ENCODE data around the gene SLC7A5.
"Not testable (repeated sequence)": the region's sequence is repeated elsewhere in the genome, so short reads cannot be mapped to it uniquely, and the experiment has no call there.

SLC7A5 gene

DNA sequence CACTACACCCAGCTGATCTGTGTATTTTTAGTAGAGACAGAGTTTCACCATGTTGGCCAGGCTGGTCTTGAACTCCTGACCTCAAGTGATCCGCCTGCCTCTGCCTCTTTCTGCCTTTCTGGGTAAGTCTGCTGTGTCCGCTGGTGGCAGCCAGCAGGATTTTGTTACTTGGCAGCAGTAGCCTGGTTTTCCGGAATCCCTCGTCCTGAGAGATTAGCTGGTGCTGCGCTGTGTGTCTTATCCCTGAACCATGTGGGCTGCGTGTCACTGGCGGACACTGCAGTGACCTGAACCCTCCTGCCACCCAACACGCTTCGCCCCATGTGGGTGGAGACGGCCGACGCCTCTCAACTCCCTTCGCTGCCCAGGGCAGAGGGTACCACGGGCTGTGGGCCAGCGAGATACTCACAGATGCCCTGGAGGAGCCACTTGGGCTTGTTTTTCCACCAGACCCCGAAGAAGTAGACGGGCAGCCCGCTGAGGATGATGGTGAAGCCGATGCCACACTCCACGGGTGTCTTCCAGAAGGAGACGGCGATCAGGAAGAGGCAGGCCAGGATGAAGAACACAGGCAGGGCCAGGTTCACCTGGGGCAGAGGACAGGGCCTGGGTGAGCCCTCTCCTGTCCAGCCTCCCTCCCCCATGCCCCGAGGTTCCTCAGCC, 35.2 kb downstream of the SLC7A5 start:
- DNase-seq (ENCODE audit: low read depth in 2 of 2), result no peak

DNA sequence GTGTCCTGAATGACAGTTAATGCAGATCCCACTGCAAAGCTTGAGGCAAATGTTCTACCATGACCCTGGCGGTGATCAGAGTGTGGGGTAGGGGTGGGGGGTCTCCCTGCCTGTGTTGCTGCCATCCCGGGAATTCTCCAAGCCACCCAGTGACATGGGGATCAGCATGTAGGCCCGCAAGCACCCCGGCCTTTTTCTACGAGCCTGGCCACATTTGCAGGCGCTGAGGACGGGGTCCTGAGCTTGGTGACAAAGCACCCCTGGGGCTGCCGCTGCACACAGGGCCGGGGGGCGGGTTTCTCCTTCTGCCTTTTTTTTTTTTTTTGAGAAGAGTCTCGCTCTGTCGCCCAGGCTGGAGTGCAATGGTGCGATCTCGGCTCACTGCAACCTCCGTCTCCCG, 35.8 kb downstream of the SLC7A5 start:
- DNase-seq (ENCODE audit: low read depth in 2 of 2), result no peak

DNA sequence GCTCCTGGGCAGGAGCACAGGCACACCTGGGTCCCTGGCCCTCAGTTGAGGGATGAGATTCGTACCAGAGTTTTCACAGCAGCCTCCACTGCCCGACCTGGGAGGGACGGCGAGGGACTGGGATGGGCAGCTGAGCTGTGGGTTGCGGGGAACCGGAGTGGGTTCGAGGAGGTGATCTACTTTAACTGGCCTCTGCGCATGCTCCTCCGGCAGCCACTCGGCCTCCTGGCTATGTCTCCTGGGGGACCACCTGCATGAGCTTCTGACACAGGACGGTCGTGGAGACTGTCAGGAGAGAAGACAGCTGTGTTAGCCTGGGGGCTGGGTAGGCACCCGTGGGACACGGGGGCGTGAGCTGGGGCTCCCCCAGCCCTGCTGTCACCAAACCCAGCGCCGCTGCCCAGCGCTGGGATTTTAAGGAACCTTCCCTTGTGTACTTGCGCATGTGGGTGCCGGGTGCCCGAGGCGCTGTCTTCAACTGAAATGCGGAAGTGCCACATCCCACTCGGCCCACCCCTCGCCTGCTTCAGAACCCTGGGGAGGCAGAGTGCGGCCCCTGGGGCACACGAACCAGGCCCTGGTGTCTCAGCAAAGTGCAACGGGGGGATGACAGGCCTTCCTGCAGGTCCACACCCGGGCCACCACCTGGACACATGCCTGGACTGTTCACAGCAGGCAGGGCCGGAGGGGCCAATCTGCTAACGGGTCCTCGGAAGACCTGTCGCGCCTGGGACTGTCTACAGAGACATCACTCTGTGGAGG, 36.4 kb downstream of the SLC7A5 start:
- DNase-seq (ENCODE audit: low read depth in 2 of 2), result no peak

DNA sequence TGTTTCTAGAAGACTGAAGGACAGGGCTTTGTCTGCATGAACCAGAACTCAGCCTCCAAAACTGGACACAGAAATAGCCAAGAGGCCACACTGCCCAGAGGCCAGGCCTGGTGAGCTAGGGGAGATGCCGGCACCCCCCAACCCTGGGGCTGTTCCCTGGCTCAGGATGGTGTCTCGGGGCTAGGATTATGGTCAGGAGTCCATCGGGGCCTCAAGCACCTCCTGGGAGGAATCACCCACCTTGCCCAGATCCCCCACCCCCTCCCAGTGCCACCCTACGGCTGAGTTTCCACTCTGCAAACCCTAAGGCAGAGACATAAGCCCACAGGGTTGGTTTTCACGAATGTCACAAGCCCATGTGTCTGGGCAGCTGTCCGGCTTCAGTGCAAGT, 37.2 kb downstream of the SLC7A5 start:
- DNase-seq (ENCODE audit: low read depth in 2 of 2), result no peak

DNA sequence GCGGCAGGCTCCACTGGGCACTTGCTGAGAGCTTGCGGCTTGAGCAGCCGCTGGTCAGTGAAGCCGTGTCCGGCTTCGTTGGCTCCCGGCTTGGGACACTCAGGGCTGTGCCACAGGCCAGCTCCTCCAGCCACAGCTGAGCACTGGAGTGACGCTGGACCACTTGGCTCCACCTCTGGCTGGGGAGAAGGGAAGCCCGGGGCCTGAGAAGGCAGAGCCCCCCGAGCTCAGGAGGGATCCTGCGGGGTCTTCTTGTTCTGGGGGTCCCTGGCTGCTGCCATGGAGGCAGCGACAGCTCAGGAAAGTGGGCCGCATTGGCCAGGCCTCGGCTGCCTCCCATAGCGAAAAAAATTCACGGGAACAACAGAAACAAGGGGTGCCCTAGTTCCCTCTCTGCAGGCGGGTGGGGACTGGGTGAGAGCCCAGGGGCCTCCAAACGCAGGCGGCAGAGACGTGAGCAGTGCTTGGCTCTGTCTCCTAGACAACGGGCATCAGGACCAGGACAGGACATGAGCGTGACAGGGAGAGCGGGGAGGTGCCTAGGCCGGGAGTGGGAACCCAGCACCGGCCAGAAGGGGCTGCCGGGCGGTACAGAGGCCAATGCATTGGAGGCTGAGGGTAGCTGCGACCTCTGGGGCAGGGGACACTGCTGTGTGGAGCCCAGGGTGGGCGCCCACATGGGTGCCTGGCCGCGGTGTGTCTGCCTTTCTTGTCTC, 37.7 kb downstream of the SLC7A5 start:
- DNase-seq (ENCODE audit: low read depth in 2 of 2), result no peak

DNA sequence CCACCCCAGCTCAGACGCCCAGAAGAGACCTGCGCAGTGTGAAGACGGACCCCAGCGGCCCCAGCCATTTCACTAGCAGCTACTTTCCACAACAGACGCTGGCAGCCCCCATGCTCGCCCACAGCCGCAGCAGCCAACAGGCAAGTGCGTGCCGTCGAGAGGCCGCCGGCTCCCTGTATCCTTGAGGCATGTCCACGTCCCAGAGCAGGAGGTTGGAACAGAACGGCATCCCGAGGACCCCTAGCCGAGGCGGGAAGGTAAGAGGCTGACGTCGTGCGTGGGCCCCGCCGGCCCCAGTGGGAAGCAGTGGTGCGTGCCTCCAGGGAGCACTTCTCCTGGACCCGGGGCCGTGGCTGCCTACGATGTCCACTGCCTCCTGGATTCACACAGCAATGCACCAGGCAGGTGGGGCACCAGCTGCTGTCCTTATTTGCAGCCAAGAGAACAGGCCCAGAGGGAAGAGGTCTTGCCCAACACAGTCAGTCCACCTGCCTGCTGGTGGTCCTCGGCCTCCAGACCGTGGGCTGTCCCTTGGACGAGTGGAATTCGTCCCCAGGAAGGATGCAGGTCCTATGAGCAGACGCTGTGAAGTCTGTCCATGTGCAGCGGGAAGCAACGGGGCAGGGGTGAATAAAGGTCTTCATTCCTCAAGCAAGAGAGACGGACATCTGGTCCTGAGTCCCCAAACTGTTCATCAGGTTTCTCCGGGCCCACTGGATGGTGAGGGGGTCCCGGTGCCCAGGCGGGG, 38.5 kb downstream of the SLC7A5 start:
- DNase-seq (ENCODE audit: low read depth in 2 of 2), result no peak

DNA sequence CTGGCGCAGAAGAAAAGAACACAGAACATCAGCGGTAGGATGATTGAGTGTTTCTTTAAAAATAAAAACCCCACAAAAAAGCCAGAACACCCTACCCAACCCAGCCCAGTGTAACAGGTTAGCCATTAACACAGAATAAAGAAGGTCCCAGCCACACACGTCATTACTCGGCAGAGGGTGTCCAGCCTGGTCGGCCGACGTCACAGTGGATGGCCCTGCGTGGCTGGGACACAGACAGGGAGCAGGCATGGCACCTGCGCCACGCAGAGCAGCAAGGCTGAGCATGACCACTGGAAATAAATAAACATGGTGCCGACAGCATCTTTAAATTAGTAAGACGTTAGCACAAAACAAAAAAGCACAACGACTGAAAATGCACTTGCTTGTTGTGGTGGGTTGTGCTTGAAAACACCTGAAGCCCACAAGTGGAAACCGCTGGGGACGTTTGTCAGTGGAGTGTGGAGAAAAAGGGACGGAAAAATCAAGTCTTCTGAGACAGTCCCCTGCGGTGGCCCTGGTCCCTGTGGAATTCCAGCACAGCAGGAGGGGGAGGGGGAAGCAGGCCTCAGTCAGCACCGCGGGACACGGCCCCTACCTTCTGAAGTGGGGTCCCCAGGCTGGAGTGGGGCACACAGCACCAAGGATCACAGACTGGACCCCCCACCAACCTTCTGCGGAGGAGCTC, 39.2 kb downstream of the SLC7A5 start:
- no peak for DNase-seq (ENCODE audit: low read depth in 2 of 2)

DNA sequence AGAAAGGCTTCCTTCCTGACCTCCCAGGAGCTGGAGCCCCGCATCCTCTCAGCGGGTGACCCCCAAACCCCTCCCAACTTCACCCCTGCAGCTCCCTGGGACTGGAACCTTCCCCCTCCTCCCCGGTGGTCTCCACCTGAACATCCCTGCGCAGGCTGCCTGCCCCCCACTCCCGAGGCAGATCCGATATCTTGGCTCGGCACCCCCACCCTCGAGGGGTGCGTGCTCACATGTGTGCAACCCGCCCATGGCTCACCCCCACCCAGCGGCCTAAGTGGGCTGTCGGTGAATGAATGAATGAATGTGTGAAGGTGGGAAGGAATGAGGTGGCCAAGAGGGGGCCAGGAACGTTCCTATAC, 39.7 kb downstream of the SLC7A5 start:
- no peak for DNase-seq (ENCODE audit: low read depth in 2 of 2)

DNA sequence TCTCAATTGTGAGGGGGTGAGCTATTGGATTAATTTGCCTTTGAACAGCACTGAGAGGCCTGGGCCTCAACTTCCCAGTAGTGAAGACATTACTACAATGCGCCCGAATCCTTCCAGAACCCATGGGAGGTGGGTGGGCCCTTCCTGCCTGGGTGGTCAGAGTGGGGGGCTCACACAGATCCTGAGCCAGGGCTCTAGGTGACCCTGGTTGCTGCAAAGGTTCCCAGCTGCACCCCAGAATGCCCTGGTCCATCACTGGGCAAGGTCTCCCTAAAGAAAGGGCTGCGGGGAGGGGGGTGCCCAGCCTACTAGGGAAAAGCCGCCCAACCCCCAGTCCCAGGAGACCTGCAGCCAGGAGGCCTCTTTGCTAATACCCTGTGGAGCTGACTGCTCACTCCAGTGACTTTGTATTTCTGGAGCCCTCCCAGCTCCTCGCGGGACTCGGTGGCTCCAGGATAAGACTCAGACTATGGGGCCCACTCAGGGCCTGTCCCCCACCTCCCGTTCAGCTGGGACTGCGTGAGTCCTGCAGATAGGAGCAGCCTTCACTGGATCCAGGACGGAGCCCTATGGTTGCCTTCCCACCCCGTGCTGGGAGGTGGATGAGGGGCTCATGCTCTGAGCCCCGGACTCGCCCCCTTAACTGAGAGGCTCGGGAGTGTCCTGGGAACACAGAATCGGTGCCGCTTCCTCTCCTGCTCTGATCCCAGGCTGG, 40.2 kb downstream of the SLC7A5 start:
- no peak for DNase-seq (ENCODE audit: low read depth in 2 of 2)

DNA sequence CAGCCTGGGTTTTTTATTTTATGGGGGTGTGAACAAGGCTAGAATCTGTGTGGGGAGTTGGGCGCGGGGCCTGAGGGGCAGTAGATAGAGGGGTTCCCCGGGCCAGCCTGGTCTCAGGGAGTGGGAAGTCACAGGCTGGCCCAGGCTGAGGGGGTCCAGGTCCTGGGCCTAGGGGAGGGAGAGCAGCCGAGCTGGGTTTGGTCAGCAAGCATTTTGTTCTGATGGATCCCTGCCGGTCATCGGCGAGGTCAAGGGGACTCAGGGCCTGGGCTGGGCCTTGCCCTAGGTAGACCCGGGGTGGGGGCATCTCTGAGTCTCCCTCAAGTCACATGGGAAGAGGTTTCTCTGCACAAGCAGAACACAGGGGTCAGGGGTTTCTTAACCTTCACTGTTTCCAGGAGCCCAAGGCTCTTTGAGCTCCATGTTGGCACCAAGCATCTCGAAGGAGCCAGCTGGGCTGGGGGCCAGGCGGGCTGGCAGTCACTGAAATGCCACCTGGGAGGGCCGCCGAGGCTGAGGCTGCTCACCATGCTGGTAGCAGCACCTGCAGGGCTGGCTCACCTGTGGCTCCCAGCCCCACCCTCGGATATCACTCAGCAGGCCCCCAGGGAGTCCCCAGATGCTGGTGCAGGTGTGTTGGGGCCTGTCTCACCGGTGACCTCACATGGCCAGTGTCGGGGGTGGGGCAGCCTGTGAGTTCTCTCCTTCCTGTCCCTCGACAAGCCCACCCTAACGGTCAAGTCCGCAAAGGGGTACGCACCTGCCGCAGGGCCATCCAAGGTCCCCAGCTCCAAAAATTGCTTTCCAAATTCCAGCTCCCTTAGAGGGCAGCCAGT, 41.0 kb downstream of the SLC7A5 start:
- DNase-seq (ENCODE audit: low read depth in 2 of 2), result no peak

DNA sequence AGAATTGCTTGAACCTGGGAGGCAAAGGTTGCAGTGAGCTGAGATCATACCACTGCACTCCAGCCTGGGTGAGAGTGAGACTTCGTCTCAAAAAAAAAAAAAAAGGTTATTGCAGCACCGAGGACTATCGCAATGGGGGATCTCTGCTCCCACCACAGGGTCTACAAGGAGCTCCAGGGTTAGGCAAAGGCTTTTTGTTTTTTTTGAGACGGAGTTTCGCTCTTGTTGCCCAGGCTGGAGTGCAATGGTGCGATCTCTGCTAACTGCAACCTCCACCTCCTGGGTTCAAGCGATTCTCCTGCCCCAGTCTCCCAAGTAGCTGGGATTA, 41.8 kb downstream of the SLC7A5 start:
- not testable (repeated sequence) for DNase-seq (ENCODE audit: low read depth in 2 of 2)

DNA sequence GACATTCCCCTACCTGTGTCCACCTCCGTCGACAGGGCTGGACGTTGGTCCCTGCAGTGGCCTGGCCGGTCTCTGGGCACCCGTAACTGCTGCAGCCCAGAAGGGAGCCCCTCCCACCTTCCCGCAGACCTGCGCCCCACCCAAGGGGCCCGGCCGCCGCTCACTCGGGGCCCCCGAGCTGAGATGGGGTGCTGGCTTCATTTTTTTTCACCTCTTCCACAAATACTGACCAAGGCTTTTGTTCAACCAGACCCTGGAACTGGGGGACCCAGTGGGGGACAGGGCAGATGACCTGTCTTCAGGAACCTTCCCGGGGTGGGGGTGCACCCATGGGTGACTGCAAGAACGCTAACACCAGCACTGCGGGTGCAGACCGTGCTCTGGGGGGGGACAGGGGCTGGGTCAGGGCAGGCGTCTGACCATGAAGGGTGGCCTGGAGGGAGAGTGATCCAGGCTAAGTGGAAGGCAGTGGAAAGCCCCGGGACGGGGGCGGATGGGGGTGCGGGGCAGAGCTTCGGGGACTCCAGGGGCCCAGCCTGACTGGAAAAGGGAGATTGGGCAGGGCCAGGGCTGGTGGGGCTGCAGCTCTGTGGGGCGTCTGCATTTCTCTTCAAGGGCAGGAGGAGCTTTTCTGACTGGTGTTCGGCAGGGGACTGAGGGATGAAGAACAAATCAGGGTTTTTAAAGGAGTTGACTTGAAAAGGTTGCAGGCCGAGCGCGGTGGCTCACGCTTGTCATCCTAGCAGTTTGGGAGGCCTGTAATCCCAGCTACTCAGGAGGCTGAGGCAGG, 42.3 kb downstream of the SLC7A5 start:
- no peak for DNase-seq (ENCODE audit: low read depth in 2 of 2)

DNA sequence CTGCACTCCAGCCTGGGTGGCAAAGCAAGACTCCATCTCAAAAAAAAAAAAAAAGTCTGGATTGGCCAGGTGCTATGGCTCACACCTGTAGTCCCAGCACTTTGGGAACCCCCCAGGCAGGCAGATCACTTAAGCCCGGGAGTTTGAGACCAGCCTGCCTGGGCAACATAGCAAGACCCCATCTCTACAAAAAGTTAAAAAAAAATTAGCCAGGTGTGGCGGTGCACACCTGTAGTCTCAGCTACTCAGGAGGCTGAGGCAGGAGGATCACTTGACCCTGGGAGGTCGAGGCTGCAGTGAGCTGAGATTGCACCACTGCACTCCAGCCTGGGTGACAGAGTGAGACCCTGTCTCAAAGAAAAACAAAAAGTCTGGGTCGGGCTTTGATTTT, 42.9 kb downstream of the SLC7A5 start:
- not testable (repeated sequence) for DNase-seq (ENCODE audit: low read depth in 2 of 2)

DNA sequence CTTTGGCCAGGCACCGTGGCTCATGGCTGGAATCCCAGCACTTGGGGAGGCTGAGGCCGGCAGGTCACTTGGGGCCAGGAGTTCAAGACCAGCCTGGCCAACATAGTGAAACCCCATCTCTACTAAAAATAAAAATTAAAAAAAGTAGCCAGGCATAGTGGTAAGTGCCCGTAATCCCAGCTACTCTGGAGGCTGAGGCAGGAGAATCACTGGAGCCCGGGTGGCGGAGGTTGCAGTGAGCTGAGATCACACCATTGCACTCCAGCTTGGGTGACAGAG, 43.5 kb downstream of the SLC7A5 start:
- not testable (repeated sequence) for DNase-seq (ENCODE audit: low read depth in 2 of 2)

DNA sequence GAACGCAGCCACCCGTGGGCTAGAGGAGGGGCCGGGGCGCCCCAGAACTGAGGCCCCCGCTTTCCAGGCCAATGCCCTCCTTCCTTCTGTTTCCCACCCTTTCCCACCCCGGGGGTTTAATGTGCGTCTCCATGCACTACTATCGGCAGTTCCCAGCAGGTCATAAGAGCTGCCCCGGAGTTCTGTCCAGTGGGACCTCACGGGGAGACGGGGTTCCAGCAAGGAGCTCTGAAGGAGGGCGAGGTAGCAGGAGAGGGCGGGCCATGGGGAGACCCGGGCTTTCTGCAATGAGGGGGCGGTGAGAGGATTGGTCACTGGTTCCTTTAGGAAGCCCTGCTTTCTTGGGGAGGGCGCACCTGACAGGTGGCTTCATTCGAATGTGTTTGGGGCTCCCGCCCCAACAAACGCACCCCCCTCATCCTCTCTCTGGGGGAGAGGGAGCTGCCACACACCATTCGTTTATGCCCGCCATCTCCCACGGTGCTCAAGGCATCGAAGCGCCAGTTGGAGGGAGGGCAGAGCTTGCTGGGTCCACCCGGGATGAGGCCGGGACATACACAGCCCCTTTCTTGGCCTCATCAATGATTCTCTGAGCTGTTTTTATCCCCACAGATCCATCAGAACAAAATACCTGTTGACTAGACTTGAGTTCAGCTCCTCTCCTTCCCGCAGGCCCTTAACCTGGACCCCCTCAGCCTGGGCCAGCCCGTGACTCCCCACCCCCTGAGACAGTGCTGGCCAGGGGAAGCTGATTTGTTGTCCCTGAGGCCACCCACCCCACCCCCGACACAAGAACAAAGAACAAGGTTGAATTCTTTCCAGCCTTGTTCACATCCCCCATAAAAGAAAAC, 44.1 kb downstream of the SLC7A5 start:
- DNase-seq (ENCODE audit: low read depth in 2 of 2), result no peak

DNA sequence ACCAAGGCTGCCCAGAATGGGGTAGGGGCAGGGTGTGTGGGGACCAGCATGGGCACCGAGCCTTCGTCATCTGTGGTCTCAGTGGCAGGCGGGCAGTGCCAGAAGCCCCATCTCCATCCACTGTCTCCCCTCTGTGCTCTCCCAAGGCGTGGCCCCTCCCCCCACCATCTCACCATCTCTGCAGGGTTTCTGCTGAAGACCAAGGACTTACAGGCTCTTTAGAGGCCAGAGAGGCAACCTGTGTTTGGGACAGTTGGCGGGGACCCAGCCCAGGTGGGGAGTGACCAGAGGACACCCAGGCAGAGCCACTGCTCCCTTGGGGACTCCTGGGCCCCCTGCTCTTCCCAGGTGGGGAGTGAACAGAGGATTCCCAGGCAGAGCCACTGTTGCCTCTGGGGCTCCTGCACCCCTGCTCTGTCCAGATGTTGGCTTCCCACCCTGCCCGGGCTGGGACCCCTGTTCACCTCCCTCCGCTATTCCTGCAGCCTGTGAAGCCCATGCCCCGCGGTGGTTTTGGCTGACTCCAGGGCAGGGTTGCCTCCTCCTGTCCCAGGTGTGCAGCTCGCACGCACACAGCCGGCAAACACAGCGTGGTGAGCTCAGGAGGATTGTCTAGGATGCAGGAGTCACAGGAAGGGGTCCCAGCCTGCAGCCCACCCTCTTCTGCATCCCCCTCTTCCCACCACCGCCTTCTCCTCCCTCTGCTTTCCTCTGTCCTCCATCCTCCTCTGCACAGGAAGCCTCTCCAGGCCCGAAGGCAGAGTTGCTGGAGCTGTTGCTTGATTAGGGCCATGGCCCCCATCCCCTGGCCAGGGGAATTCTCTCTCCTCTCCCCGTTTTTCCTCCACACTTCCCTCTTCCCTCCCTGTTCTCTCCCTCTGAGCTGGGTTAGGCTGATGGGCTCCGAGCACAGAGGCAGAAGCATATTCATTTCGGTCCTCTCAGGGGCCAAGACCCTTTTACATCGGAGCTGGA, 45.0 kb downstream of the SLC7A5 start:
- DNase-seq (ENCODE audit: low read depth in 2 of 2), result no peak

DNA sequence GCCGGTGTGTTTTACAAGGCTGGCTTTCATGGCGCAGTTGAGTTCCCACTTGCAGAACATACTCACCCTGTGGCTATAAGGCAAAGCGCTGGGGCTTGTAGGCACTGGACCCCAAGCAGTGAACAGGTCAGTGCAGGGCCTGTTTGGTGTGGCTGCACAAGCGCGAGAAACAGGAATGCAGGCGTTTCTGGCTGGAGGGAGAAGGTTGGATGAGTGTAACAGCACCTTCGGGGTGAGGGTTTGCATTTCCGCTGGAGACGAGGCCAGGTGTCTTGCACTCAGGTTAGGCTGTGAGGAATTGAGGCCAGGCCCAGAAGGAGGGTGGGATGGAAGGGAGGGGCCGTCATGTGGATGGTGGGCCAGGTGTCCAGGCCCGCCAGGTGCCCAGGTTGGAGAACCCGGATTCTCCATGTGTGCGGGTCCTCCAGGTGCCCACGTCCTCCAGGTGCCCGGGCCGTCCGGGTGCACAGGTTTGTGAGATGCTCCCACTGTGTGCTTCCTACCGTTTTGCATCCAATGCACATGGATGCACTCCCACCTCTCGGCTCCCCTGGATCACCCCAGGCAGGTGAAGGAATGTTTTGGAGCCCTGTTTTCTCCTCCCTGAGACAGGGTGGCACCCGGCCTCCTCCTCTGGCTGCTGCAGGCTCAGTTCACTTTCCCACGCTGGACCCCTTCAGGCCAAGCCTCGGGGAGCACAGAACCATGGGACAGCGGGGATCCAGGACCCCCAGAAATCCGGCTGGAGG, 46.0 kb downstream of the SLC7A5 start:
- DNase-seq (ENCODE audit: low read depth in 2 of 2), result no peak
